GM19468 (cell line): ENCODE results near the gene BPI.
"Not testable (repeated sequence)": the region's sequence is repeated elsewhere in the genome, so short reads cannot be mapped to it uniquely, and the experiment has no call there.

Source experiments
- ATAC-seq: cut with Tn5 transposase; IDR thresholded peaks from one replicate; pipeline ENCODE4 v1.9.1; 2021; ENCODE audit warnings: mild to moderate bottlenecking, moderate library complexity, moderate number of reproducible peaks; ENCODE audit not compliant: unreplicated experiment; ENCODE audit errors: extremely low read depth

Gene BPI

DNA sequence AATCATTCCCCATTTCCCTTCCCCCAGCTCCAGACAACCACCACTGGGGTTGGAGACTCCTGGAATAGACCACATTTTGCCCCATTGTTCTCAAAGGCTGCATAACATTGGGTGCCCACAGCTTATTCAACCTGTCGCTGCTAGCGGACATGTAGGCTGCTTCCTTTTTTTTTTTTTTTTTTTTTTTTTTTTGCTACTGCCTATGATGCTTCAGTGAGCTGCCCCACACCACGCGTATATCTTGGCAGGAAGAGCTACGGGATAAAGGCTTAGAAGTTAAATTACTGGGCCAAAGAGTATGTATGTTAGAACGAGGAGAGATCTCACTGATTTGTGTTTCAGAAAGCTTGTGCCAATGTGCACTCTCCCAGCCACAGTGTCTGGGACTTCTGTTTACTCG is 49.4 kb downstream of the BPI start:
- no peak for ATAC-seq

DNA sequence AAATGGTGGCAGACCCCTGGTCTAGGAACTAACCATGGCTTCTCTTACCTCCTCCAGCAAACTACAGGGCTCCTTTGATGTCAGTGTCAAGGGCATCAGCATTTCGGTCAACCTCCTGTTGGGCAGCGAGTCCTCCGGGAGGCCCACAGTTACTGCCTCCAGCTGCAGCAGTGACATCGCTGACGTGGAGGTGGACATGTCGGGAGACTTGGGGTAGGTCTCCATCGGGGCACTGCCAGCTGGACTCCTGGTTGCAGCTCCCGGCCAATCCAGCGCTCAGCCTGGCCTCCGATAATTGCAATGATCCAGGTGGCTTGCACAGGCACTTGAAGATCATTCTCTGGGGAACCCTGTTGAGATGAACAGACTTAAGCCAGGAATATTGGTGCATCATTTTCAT is 50.3 kb downstream of the BPI start:
- ATAC-seq, result no peak

- no peak for ATAC-seq
These were observed 51.4 kb downstream of the BPI start for GRCh38 chr20:38355161-38356012.

DNA sequence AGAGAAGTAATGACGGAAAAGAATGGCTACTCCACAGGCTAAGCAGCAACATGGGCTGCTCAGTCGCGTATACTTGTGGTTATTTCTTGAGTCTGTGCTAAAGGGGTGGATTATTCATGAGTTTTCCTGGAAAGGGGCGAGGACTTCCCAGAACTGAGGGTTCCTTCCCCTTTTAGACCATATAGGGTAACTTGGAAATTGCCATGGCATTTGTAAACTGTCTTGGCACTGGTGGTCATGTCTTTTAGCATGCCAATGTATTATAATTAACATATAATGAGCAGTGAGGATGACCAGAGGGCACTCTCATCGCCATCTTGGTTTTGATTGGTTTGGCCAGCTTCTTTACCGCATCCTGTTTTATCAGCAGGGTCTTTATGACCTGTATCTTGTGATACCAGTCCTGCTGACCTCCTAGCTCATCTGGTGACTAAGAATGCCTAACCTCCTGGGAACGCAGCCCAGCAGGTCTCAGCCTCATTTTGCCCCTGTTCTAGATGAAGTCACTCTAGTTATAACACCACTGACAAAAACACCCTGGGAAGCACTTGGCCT is 53.8 kb downstream of the BPI start:
- no peak for ATAC-seq

GRCh38 chr20:38358556-38358955 is 54.6 kb downstream of the BPI start:
- no peak for ATAC-seq

- no peak for ATAC-seq
These were observed 59.2 kb downstream of the BPI start for GRCh38 chr20:38363004-38363747.

- ATAC-seq, result no peak
These were observed 65.4 kb downstream of the BPI start for GRCh38 chr20:38369389-38369788.

- no peak for ATAC-seq
These were observed 68.8 kb downstream of the BPI start for GRCh38 chr20:38372806-38373205.

DNA sequence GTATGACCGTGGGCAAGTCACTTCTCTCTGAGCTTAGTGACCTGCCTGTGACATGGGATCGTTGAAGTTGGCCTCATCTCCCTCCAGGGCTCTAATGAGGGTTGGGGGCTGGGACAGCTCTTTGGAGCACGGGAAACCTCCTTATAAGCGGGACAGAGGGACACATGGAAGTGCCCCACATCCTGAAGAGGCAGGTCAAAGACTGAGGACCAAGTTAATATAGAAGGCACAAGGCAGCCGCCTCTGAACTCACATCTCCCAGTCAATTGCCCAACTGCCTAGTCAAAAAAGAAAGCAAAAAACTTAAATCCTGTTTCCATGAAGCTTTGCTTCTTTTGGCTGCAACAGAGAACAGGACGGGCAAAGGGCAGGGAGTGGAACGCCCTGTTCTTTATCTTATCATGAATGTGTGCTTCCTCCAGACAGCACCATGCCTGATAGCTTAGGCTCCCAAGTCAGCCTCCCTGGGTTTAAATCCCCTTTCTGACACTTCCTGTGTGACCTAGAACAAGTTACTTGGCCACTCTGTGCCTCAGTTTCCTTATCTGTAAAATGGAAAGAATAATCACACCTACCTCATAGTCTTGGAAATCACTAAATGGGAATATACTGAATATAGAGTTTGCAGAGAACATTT is 69.4 kb downstream of the BPI start:
- ATAC-seq, result no peak

DNA sequence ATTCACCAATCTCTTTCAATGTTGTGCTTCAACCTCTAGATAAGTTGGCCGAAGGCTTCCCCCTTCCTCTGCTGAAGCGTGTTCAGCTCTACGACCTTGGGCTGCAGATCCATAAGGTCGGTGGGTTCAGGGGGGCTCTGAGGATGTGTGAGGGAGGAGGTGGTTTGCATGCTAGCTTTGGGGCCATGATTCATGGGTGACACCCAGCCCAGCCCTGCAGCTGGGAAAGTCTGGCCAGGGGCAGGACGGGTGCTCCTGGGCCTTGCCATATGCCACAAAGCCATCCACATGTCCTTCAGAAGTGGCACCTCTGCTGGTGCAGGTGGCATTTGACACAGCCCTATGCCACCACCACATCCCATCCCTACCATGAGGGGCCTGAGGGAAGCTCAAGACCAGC is 69.9 kb downstream of the BPI start:
- ATAC-seq, result no peak

DNA sequence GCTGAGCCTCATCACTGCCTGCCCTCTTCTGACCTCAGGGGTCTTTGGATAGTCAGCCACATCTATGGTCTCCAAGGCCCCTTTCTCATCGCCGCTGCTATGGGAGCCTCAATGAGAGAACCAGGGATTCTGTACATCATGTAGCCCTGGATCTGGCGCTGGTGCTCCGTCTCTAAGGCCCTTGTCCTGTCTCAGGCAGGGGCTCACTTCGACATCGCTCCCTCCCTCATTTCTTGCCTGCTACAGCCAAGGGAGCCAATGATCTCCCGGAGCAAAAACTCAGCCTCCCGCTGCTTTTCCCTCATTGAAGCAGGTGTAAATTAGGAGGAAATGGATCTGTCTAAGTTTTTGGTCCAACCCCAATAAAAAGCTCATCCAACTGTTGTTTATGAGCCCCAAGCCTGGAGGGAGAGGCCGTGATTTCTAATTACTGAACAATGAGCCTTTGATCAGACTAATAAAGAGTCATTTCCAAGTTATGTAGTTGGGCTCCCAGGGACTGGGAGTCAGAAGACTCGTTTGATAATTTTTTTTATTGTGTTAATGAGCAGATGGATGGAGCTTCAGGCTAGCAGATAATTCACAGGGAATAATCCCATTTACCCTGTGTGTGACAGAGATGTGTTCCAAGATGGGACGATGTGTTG is 73.2 kb downstream of the BPI start:
- ATAC-seq, result no peak

DNA sequence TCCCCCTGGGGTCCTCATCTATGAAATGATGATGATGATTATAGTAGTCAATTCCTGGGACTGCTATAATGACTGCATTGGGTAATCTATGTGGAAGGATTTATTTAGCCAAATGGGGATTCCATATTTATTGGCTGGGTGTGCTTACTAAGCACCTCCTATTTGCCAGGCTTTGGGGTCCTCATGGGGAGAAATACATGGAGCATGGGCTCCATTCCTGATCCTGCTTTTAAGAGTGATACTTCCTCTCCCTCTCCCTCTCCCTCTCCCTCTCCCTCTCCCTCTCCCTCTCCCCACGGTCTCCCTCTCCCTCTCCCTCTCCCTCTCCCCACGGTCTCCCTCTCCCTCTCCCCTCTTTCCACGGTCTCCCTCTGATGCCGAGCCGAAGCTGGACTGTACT is 73.9 kb downstream of the BPI start:
- ATAC-seq, result not testable (repeated sequence)

- ATAC-seq, result no peak
These were observed 79.2 kb downstream of the BPI start for GRCh38 chr20:38383147-38383546.

DNA sequence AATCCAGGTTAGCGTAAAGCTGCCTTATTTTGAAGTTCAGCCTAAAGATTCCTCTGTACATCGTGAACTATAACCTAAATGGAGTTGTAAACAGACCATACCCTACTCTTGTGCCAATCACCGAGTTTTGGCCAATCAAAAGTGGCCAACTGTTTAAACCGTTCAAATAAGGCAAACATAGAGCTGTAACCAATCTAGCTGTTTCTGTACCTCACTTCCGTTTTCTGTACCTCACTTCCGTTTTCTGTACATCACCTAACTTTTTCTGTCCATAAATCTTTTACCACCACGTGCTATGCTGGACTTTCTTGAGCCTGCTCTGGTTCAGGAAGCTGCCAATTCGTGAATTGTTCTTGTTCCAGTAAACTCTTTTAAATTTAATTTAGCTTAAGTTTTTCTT is 82.0 kb downstream of the BPI start:
- no peak for ATAC-seq

DNA sequence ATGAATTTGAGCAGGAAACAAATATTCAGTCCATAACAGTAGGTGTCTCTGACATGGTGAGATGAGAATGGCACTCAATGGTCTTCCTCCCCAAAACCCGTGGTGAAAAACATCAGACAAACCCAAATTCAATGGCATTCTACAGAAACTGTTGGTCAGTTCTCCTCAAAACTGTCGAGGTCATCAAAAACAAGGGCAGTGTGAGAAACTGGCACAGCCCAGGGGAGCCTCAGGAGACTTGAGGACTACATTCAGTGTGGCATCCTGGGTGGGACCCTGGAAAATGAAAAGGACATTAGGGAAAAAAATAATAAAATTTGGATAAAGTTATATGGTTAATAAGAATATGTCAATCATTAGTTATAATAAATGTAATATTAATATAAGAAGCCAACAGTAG is 82.9 kb downstream of the BPI start:
- ATAC-seq, result no peak
